Spinal cord (tissue), 10 donors: ENCODE data around the gene PDLIM1. TPM values are rescaled to one million over a fixed set of nuclear protein-coding genes. Genes with fewer than 3 reads are reported as not detected.
"Not testable (repeated sequence)": the region's sequence is repeated elsewhere in the genome, so short reads cannot be mapped to it uniquely, and the experiment has no call there.

Experiments used
- DNase-seq, 6 donors: peaks; one replicate each; pipeline versions ENCODE4 v3.0.0 to v3.0.0-alpha.2; 2013 to 2015; ENCODE audit warnings: low spot score in 6 of 6, low read depth in 4 of 6
- H3K27ac ChIP-seq: one replicate; pipeline ENCODE4 v1.5.1; 2013; ENCODE audit warnings: low read depth, low read length, control low read depth
- H3K27me3 ChIP-seq: one replicate; pipeline ENCODE4 v1.6.1; 2013; ENCODE audit warnings: low read length; ENCODE audit not compliant: control insufficient read depth, insufficient read depth
- H3K36me3 ChIP-seq: one replicate; pipeline ENCODE4 v1.6.1; 2013; ENCODE audit warnings: low read length; ENCODE audit not compliant: control insufficient read depth, insufficient read depth
- H3K4me1 ChIP-seq: one replicate; pipeline ENCODE4 v1.6.1; 2013; ENCODE audit warnings: low read length; ENCODE audit not compliant: control insufficient read depth, insufficient read depth
- H3K4me3 ChIP-seq: one replicate; pipeline ENCODE4 v1.5.1; 2013; ENCODE audit warnings: low read depth, low read length, control low read depth
- H3K9me3 ChIP-seq: one replicate; pipeline ENCODE4 v1.6.1; 2013; ENCODE audit warnings: low read length; ENCODE audit not compliant: control insufficient read depth, insufficient read depth
- WGBS: methylation state at CpG from one replicate; pipeline ENCODE4 v1.1.5; 2013; ENCODE audit warnings: missing lambda C conversion rate; ENCODE audit not compliant: insufficient coverage; 5-methylcytosine and 5-hydroxymethylcytosine counted together
- polyA plus RNA-seq, 2 donors: library from polyadenylated mRNA; unstranded; fragments of 120-200 nt; gene quantifications; one replicate each; pipeline ENCODE4 v1.2.1, GENCODE V29; 2013; ENCODE audit not compliant: insufficient read length in 2 of 2
- total RNA-seq, 2 donors: library from RNA; depleted of rRNA in 1 of 2; stranded (reverse); fragments of 120-200 nt in 1 of 2; fragments of >200 nt in 1 of 2; gene quantifications; one replicate each; pipeline versions ENCODE4 v1.2.3 to v1.2.4, GENCODE V29; 2013 to 2014
- donor health status: healthy.

Gene PDLIM1
- total and polyA plus RNA-seq, 4 donors: 8.5 to 33.0 (median 20.4) TPM

DNA sequence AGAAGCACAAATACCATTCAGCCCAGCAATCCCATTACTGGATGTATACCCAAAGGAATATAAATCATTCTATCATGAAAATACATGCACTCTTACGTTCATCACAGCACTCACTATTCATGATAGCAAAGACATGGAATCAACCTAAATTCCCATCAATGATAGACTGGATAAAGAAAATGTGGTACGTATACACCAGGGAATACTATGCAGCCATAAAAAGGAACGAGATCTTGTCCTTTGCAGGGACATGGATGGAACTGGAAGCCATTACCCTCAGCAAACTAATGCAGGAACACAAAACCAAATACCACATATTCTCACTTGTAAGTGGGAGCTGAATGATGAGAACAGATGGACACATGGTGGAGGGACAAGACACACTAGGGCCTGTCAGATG is 50.7 kb downstream of the PDLIM1 start:
- H3K4me3 ChIP-seq, H3K27me3 ChIP-seq, DNase-seq, H3K9me3 ChIP-seq, H3K4me1 ChIP-seq, H3K36me3 ChIP-seq, H3K27ac ChIP-seq: not testable (repeated sequence)
- no CpG with 5 or more reads among the region's 3 CpGs for WGBS

DNA sequence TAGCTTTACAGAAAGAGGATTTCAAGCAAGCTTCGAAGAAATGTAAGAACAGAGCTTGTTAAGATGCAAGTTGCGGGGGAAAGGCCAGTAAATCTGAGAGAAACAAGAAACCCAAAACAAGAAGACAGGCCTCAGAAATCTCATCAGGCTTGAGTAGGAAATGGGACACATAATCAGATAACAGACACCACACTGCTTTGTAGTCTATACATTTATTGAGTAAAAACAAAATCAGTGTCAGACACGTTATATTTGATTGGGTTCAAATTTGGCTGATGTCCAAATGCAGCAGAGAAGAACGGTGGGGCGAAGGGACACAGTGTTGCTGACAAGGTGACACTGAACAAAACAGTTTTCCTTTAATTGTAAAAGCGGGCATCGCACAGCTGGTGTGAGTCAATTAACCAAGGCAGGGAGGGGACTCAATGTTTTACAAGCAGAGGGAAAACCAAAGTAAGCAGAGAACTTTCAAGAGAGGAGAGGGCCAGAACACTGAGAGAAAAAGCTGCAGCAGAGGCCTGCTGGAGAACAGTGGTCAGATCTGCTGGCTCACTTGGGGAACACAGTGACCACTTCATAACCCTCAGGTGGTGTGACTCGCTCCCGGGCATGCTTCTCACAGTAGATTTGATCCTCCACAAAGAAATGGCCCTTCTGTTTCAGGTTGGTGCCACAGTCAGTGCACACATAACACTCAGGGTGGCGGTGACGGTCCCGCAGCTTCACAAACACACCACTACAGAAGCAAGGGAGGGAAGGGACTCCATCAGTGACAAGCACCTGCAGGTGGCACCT is 53.2 kb downstream of the PDLIM1 start:
- Histone ChIP-seq H3K27me3 (no peaks in the 10 kb centered on the region), H3K4me3 (no peak overlapping the region), H3K36me3 (no peaks in the 10 kb centered on the region), H3K27ac (no peak overlapping the region), H3K9me3 (no peaks in the 10 kb centered on the region), H3K4me1 (peaks cover 3% of the 10 kb centered on the region)
- DNase-seq: peak in 1 of 6 donors; percentile 17
- WGBS: 77% methylated on average over 10 of the region's 12 CpGs

DNA sequence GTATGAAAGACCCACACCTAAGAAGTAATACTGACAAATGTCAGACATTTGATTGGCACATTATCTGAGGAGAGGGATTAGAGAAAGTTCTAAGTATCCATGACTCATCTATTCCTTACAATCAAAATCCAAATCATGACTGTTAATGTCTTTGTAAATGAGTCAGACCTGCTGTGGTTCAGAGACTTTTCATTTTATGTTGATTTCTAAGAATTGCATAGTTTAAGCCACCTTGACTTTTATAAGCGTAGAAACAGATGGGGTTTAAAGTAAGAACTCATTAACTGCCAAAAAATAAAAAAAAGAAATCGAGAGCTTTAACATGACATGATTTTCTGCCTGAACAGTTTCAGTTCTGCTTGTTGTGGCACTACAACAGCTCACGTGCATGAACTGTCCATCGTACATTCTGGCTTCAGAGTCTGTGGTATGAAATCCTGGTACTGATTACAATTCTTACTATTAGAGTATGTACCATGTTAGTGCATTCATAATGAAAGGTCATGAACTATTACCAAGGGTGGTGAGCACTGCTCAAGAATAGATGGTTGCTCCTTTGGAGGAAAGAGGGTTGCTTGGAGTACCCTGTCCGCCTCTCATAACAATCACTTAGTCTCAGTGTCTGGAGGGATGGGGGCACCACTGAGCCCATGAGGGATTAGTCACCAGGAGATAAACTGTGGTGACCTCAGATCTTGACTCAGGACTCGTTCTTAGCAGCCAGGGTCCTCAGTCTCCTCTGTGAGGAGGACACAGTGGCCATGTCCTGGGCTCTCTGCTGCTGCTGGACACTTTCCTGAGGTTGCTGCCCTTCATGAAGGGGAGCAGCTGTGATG is 54.5 kb downstream of the PDLIM1 start:
- Histone ChIP-seq H3K27ac (no peak overlapping the region), H3K4me1 (peaks cover 3% of the 10 kb centered on the region), H3K36me3 (no peaks in the 10 kb centered on the region), H3K9me3 (no peaks in the 10 kb centered on the region), H3K4me3 (no peak overlapping the region), H3K27me3 (no peaks in the 10 kb centered on the region)
- WGBS: 63% methylated on average over 2 of the region's 6 CpGs
- no peak for DNase-seq

DNA sequence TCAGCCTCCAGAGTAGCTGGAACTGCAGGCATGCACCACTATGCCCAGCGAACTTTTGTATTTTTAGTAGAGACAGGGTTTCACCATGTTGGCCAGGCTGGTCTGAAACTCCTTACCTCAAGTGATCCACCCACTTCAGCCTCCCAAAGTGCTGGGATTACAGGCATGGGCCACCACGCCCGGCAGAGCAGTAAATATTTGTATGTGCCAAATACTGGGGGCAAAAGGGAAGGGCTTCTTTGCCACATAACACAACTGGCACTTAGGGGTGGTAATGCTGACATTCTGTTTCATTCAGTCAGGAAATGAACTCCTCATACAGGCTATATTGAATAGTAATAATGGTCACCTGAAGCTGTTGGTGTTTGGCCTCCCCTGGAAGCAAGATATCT is 55.1 kb downstream of the PDLIM1 start:
- Histone ChIP-seq H3K9me3 (no peaks in the 10 kb centered on the region), H3K36me3 (no peaks in the 10 kb centered on the region), H3K4me1 (peaks cover 8% of the 10 kb centered on the region), H3K27me3 (no peaks in the 10 kb centered on the region), H3K27ac (no peak overlapping the region), H3K4me3 (no peak overlapping the region)
- no peak for DNase-seq
- WGBS: no CpG with 5 or more reads among the region's 3 CpGs

DNA sequence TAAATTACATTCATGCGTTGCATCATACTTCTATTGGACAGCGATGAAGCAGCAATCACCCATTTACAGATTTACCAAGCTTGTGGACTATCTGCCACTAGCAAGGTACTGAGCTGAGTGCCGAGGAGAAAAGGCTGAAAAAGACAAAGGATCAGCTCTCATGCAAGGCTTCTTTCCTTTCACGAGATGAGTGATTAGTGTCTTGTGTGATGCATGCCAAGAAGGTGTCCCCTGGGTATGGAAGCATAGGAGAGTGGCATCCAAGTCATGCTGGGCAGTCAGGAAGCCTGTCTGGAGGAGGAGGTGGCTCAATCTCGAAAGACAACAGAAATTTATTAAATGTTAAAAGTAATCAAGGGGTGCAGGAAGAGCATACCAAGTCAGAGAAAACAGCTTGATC is 55.9 kb downstream of the PDLIM1 start:
- 53% methylated on average over 4 of the region's 5 CpGs for WGBS
- peaks cover 13% of the 10 kb centered on the region for H3K4me1 ChIP-seq
- H3K27ac ChIP-seq: no peak overlapping the region
- no peak overlapping the region for H3K4me3 ChIP-seq
- no peak for DNase-seq
- no peaks in the 10 kb centered on the region for H3K27me3 ChIP-seq
- no peaks in the 10 kb centered on the region for H3K36me3 ChIP-seq
- no peaks in the 10 kb centered on the region for H3K9me3 ChIP-seq

DNA sequence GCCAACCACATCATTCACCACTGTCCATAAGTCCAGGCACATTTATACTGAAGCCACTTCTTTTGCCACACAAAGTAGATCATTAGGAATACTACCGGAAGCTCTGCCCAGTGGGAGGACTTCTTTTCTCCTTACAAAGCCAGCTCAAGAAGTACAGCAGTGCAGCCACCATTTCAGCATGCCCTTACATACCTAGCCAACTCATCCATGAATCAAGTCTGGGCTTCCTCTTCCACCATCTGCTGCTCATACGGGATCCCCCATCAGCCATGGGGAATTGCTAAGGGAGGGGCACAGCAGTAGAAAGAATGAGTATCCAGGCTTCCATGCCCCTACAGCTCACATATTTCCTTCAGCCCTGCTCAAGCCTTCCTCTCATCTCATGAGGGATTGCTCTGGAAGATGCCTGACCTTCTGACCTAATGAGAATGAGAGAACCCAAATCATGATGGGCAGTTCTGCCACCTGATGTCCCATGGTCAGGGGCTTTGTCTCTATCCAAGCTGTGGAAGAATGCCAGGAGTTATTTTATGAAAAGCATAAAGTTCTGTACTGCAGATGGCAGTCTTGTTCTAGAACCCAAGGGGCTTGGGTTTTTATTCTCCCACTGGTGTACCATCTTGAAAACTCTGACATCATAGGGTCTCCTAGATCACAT is 57.3 kb downstream of the PDLIM1 start:
- DNase-seq: no peak
- no peak overlapping the region for H3K27ac ChIP-seq
- H3K4me3 ChIP-seq: no peak overlapping the region
- peaks cover 13% of the 10 kb centered on the region for H3K4me1 ChIP-seq
- no peaks in the 10 kb centered on the region for H3K36me3 ChIP-seq
- H3K27me3 ChIP-seq: no peaks in the 10 kb centered on the region
- 82% methylated on average over 2 of the region's 2 CpGs for WGBS
- H3K9me3 ChIP-seq: no peaks in the 10 kb centered on the region

DNA sequence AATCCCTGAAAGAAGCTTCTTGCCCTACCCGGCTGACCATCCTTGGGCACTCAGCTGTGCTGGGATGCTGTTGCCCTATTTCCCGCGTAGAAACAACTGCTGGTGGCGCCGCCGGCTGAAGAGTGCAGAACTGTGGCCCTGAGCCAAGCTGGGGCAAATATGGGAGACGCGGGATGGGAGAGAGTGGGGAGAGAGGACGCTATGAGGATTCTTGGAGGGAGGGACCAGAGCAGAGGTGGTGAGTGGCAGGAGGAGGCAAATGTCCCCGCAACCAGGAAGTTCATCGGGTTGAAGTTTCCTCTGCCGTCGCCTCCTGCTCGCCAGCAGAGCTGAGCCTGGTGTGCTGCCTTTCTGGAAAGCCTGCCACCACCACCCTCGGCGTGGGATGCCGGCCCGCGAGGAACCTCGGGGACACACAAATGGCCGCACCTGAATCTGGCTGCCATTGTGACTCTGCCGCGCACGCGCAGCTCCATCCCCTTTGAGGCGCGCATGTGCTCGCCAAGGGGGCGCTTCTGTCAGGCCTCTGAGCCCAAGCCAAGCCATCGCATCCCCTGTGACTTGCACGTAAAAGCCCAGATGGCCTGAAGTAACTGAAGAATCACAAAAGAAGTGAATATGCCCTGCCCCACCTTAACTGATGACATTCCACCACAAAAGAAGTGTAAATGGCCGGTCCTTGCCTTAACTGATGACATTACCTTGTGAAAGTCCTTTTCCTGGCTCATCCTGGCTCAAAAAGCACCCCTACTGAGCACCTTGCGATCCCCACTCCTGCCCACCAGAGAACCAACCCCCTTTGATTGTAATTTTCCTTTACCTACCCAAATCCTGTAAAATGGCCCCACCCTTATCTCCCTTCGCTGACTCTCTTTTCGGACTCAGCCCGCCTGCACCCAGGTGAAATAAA is 59.9 kb downstream of the PDLIM1 start:
- peak in 3 of 6 donors; percentile 46 to 95 (median 84) for DNase-seq
- H3K27me3 ChIP-seq, H3K4me1 ChIP-seq, H3K36me3 ChIP-seq, H3K27ac ChIP-seq, H3K9me3 ChIP-seq: not testable (repeated sequence)
- peak overlapping the region; percentile 53 for H3K4me3 ChIP-seq
- WGBS: 21% methylated on average over 32 of the region's 36 CpGs

DNA sequence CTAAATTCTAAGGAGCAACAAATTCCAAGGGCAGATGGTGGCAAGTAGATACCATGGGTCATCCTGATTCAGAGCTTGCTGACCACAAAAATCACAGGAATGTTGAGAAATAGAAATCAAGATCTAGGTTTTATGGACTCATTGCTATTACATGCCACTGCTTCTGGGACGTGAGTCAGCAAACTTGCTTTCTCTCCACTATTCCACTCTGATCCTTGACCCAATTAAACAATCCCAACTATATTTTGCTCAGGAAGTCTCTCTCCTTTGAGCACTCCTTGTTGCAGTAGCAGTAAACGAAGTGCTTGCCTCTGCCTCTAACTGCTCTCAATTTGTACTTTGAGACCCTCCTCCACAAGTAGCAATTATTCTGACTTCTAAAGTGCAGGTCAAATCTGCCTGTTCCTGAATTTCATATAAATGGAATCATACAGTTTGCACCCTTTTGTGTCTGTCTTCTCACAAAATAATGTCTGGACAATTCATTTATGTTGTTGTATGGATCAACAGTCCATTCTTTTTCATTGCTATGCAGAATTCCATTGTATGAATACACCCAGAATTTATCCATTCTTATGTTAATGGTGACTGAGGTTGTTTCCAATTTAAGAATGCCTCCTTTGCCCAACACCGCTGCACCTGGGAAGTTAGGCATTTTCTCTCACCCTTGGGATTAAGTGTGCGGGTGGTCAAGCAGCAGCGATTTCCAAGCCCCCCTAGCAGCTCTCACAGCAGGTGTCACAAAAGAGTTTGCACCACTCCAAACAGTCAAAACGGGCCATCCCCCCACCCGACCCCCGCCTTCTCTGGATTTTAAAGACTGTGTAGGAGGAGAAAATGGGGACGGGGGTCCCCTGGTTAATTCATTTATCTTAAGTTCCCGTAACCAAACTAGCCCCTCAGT is 60.8 kb downstream of the PDLIM1 start:
- no peak overlapping the region for H3K27ac ChIP-seq
- WGBS: 65% methylated on average over 2 of the region's 10 CpGs
- no peaks in the 10 kb centered on the region for H3K9me3 ChIP-seq
- DNase-seq: peak in 1 of 6 donors; percentile 14
- peaks cover 10% of the 10 kb centered on the region for H3K4me1 ChIP-seq
- H3K27me3 ChIP-seq: no peaks in the 10 kb centered on the region
- H3K36me3 ChIP-seq: no peaks in the 10 kb centered on the region
- peak overlapping the region; percentile 53 for H3K4me3 ChIP-seq
